HG03066 (cell line): ENCODE measurements around the gene UPK3A.
"Not testable (repeated sequence)": the region's sequence is repeated elsewhere in the genome, so short reads cannot be mapped to it uniquely, and the experiment has no call there.

ENCODE experiments used
- ATAC-seq: cut with Tn5 transposase; IDR thresholded peaks from one replicate; pipeline ENCODE4 v1.9.1; 2021; ENCODE audit warnings: low read depth; ENCODE audit not compliant: unreplicated experiment

The UPK3A gene

GRCh38 chr22:45324311-45324711, 39.6 kb downstream of the UPK3A start:
- ATAC-seq: no peak

- not testable (repeated sequence) for ATAC-seq
Measured at GRCh38 chr22:45328261-45328660, 43.5 kb downstream of the UPK3A start.

GRCh38 chr22:45328822-45329529, 44.2 kb downstream of the UPK3A start:
- no peak for ATAC-seq

- no peak for ATAC-seq
Measured at GRCh38 chr22:45329530-45329936, 44.8 kb downstream of the UPK3A start.

- no peak for ATAC-seq
Measured at GRCh38 chr22:45330548-45330947, 45.8 kb downstream of the UPK3A start.

- no peak for ATAC-seq
Measured at GRCh38 chr22:45331486-45331885, 46.7 kb downstream of the UPK3A start.

DNA sequence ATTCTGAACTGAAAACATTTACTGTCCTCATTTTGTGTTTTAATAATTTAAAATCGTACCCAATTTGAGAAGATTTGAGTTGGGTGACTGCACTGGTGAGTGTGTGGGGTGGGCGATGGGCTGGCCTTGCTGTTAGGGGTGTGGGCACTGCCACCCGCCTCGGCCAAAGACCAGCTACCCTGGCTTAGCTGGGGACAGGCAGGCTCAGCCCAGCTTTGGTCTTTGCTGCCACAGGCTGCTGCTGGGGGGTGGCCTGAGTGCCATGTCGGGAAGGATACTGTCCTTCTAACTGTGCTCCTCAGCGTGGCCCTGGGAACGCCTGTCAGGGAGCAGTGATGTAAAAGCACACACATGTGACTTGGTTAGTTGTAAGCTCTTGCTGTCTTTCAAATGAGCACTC, 47.3 kb downstream of the UPK3A start:
- ATAC-seq: no peak

- no peak for ATAC-seq
Measured at GRCh38 chr22:45334068-45334467, 49.3 kb downstream of the UPK3A start.

DNA sequence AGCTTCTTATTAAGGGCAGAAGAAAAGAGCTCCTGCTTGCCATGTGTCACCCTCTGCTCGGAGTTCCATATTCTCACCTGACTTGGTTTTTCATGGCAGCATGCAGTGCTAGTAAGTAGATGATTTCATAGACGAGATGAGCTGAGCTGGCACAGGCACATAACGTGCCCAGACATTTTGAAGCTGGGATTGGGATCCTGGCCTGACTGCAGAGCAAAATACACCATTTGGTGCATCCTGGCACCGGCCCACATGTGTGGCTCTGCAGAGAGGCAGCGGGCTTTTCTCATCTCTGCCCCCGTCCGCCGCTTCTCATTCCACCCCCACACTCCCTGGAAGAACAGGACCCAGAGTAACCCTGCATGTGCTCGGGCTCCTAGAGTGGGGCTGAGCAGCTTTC, 49.8 kb downstream of the UPK3A start:
- no peak for ATAC-seq

DNA sequence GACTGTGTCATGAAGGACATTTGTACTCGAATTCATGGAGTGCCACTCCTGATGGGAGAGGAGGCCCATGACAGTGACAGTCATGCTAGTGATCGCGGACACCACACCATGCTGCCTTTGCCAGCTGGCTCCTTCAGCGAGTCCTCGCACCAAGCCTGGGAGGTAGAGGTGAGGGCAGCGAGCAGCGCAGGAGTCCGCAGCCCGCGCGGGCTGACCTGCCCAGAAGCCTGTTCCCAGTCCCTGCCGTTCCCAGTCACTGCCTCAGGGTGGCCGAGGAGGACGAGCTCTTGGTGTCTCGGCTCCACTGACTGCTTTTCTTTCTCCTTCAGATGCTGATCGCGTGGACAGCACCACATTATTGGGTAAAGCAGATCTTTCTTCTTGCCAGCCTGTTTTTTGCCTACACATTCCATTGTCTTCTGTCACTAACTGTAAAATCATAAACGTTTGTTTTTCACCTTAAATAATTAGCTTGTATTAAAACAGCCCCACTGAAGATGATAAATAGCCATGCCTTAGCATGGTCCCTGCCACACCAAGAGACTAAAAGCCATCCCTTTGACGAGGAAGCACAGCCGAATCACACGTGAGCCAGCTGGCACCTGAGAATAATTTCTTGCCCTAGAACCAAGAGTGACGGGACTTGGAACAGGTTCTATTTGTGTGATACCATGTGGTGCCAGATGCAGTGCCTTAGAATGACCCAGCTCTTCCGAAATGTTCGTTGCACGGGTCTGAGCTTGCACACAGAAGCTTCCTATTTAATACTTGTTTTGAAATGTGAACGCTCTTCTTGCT, 50.5 kb downstream of the UPK3A start:
- no peak for ATAC-seq

DNA sequence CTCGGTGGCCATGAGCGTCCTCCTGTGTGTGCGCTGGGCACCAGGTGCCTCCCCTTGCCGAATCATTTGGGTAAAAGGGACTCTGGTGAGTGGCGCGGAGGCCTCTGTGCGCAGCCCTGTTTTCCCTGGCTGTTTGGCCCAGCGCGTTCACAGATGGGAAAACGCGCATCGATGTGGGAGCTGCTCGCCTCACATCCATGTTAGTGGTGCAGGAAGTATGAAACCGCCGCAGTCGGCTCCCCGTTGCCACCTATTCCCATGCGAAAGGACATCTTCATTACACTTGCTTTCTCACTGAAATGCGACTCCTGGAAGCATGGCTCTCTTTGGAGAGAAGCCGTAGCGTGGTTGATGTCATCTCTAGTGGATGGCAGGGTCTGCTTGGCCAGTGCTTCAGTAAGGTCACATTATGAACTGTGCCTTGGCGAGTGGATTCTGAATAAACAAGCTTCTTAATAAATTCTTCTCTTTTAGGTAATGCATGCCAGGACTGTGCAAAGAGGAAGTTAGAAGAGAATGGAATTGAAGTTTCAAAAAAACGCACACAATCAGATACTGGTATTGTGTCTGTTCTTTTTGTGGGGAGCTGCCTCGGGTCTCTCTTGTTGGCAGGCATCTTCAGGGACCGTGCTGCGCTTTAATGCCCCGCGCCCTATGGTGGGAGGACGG, 51.2 kb downstream of the UPK3A start:
- ATAC-seq: no peak

- no peak for ATAC-seq
Measured at GRCh38 chr22:45336971-45337431, 52.3 kb downstream of the UPK3A start.

GRCh38 chr22:45337536-45337935, 52.8 kb downstream of the UPK3A start:
- ATAC-seq: no peak

DNA sequence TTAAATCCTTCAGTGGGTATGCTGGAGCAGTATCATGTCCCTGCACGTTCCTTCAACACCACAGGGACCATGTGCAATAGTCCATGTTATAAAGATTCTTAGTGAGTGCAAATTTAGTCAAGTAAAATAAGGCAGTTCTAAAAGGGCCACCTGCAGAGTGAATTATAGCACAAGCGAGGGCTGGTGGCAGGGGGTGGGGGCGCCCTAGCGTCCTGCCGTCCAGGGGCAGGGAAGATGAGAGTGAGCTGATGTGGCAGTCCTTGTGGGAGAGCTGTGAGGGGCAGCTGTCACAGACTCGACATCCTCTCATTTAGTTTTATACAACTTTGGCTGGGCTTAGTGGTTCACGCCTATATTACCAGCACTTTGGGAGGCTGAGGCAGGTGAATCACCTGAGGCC, 54.0 kb downstream of the UPK3A start:
- no peak for ATAC-seq

GRCh38 chr22:45340323-45340722, 55.6 kb downstream of the UPK3A start:
- ATAC-seq: no peak

DNA sequence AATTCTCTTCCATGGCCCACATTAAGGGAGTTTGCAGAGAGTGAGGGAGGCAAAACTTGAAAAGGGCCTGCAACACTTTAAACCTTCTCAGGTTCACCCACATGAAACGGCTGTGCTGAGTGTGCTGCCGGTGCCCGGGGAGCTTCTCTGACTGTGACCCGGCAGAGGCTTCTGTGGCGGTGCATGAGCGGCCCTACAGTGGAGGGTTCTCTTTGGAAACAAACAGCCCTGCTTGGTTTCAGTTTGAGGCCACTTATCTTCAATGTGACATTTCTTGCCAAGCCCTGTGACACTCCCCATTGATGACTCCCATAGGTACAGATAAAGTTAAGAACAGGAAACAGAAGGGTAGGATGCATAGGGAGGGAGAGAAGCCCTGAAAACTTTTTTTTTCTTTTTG, 56.7 kb downstream of the UPK3A start:
- ATAC-seq: no peak

DNA sequence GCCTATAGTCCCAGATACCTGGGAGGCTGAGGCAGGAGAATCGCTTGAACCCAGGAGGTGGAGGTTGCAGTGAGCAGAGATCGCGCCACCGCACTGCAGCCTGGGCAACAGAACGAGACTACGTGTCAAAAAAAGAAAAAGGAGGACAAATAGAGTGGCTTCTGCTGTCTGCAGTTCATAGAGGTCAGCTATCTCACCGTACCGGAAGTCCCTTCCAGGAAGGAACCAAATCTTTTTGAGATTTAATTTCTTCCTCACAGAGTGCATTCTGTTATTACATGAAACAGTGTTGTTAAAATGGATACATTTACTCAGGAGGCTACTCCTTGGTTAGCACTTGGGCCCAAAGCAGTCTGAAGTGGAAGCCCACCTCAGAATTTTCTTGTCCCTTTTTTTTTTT, 58.4 kb downstream of the UPK3A start:
- ATAC-seq: no peak

DNA sequence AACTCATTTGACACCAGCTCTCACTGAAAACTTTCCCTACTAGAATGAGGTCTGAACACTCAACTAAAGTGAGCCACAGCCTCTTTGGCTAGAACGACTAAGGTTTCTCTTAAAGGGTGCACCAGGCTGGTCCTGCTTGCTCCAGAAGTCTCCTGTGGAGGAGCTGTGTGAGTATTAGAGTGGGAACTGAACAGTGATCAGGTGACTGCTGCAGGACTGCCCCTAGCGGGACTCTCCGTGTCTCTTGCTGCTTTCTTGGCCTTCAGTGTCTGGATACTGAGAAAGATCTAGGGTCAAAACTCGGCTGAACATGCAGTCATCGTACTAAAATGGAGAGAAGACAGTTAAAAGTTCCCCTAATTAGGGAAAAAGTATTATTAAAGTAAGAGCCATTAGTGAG, 59.6 kb downstream of the UPK3A start:
- ATAC-seq: no peak
